Measurements from ENCODE around the gene ST3GAL3.
A peak's percentile ranks its signal among the peaks of the same experiment; 100 is the strongest.

The ST3GAL3 gene

DNA sequence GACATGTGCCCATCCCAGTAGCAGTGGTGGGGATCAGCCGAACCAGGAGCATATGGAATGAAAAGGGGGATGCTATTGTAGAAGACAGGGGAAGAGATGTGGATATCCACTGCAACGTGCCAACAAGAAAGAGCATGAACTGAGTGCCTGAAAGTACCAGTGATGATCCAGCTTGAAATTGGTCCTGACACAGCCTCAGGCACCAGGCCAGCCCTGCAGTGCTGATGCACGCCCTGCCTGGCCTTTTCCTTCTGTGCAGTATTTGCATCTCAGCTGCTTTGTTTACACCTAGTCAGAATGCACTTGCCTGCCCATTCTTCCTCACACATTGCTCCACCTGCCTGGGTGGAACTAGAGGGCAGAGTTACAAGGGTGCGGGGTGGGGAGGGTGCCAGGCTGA, 176.0 kb downstream of the ST3GAL3 start:
- no peak for DNase-seq (ENCODE audit: low read depth)
- H3K4me3 ChIP-seq (ENCODE audit: low read depth, low read length) = no peak overlapping the region

DNA sequence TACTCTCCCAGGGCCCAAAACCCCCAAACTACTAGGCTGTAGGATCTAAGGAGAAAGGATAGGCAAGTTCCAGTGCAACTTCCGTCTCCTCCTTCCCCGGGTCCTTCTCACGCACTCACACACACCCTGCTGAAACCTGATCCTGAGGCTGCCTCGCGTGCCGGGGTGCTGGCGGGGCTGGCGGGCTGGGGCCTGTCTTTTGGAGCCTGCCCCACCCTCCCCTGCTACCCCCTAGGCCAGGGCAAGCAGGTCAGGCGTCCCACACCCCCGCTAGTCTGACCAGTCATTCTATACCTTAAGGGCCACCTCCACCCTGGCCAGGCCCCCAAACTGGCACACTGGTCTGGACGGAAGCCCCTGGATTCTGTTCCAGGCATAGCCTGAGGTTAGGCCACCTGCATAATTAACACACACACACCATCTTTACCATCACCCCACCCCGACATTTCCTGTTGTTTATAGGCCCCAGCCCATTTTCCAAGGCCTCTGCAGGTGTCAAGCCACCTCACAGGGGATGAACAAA, 178.0 kb downstream of the ST3GAL3 start:
- DNase-seq (ENCODE audit: low read depth) = no peak
- H3K4me3 ChIP-seq (ENCODE audit: low read depth, low read length) = no peak overlapping the region

- no peak for DNase-seq (ENCODE audit: low read depth)
- H3K4me3 ChIP-seq (ENCODE audit: low read depth, low read length) = no peak overlapping the region
These were observed 180.4 kb downstream of the ST3GAL3 start for GRCh38 chr1:43887748-43888147.

- DNase-seq (ENCODE audit: low read depth) = no peak
- H3K4me3 ChIP-seq (ENCODE audit: low read depth, low read length) = no peak overlapping the region
These were observed 183.5 kb downstream of the ST3GAL3 start for GRCh38 chr1:43890815-43891214.

GRCh38 chr1:43893006-43893405, 185.7 kb downstream of the ST3GAL3 start:
- no peak overlapping the region for H3K4me3 ChIP-seq (ENCODE audit: low read depth, low read length)
- DNase-seq (ENCODE audit: low read depth) = peak; percentile 32

DNA sequence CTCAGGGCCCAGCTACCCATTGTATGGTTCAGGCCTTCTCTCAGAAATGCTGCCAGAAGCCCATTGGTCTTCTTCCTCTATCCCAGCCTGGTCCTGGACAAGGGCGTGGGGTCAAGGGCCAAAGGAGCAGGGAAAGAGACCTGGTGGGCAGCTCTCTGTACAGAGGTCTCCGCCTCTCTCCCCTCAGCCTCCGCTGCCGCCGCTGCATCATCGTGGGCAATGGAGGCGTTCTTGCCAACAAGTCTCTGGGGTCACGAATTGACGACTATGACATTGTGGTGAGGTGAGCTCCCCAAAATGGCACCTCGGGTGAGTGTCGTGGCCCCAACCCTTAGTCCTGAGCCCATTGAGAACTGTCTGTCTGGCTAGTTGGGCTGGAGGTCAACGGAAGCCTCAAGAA, 191.6 kb downstream of the ST3GAL3 start:
- no peak overlapping the region for H3K4me3 ChIP-seq (ENCODE audit: low read depth, low read length)
- DNase-seq (ENCODE audit: low read depth) = no peak

DNA sequence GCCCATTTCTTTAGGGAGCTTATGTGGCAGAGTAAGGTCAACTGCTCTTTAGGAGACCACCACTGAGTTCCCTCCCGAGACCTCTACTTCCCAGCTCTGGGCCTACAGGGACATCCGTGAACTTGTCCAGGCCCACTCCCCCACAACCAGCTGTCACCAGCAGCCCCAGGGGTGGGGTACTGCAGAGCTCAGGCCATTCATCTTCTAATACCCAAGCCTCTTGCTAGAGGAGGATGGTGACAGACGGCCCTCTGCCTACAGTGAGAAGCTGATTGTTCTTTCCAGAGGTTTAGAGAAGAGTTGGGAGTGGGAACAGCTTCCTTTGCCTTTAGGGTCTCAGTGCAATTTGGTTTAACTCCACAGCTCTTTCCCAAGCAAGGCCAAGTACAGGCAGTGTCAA, 193.1 kb downstream of the ST3GAL3 start:
- no peak overlapping the region for H3K4me3 ChIP-seq (ENCODE audit: low read depth, low read length)
- DNase-seq (ENCODE audit: low read depth) = no peak

- no peak for DNase-seq (ENCODE audit: low read depth)
- H3K4me3 ChIP-seq (ENCODE audit: low read depth, low read length) = no peak overlapping the region
These were observed 194.0 kb downstream of the ST3GAL3 start for GRCh38 chr1:43901196-43901961.

DNA sequence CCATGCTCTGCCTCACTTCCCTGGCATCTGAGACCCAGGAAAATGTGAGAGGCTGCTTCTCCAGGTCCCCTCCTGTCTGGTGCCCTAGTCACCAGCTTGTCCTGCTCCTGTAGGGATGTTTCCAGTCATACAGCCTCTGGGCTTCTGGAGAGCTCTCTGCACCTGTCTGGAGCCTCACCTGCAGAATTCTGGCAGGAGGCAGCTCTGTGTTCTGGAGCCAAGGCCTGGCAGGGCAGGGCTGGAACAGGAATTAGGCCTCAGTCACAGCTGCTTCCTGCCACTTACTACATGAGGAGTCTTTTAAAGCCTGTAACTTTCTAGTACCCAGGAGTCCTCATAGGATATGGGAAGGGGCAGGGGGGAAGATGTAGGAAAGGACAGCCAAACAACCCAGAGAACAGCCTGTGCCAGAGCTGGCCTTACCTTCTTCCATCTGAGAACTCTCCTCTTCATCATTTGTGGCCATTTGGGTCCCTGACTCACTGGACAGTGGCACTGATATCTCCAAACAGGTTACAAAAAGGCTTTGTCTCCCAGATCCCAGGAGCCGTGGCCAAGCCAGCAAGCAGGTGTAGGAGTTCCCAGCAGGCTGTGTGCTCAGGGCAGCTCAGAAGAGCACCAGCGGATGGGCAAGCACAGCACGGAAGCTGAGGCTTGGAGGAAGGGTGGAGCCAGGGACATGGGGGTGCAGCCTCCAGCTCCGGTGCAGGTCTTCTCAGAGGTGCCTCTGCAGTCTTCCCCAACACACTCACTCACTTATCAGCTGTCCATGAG, 194.9 kb downstream of the ST3GAL3 start:
- H3K4me3 ChIP-seq (ENCODE audit: low read depth, low read length) = no peak overlapping the region
- DNase-seq (ENCODE audit: low read depth) = no peak

DNA sequence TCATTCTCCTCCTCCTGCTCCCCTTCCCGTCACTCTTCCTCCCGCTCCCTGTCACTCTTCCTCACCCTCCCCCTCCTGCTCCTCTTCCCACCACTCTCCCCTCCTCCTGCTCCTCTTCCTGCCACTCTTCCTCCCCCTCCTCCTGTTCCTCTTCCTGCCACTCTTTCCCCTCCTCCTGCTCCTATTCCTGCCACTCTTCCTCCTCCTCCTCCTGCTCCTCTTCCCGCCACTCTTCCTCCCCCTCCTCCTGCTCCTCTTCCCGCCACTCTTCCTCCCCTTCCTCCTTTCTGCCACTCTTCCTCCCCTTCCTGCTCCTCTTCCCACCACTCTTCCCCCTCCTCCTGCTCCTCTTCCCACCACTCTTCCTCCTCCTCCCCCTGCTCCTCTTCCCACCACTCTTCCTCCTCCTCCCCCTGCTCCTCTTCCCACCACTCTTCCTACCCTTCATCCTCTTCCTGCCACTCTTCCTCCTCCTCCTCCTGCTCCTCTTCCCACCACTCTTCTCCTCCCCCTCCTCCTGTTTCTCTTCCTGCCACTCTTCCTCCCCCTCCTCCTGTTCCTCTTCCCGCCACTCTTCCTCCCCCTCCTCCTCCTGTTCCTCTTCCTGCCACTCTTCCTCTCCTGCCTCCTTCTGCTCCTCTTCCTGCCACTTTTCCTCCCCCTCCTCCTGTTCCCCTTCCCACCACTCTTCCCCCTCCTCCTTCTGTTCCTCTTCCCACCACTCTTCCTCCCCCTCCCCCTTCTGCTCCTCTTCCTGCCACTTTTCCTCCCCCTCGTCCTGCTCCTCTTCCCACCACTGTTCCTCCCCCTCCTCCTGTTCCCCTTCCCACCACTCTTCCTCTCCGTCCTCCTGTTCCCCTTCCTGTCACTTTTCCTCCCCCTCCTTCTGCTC, 197.6 kb downstream of the ST3GAL3 start:
- no peak for DNase-seq (ENCODE audit: low read depth)
- H3K4me3 ChIP-seq (ENCODE audit: low read depth, low read length) = no peak overlapping the region

DNA sequence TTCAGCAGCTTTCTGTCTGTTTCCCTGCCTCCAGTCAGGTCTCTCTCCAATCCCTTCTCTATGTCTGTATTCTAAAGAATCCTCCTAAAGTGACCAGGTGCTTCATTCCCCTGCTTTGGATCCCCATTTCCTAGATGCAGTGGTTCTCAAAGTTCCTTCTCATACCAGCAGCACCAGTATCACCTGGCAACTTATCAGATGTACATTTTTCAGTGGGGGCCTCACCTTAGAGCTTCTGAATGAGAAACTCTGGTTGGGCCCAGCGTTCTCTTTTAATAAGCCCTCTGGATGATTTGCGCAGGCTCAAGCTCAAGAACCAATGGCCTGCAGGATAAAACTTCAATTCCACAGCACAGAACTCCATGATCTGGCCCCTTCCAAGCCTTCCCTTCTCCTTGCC, 200.9 kb downstream of the ST3GAL3 start:
- no peak overlapping the region for H3K4me3 ChIP-seq (ENCODE audit: low read depth, low read length)
- DNase-seq (ENCODE audit: low read depth) = no peak

DNA sequence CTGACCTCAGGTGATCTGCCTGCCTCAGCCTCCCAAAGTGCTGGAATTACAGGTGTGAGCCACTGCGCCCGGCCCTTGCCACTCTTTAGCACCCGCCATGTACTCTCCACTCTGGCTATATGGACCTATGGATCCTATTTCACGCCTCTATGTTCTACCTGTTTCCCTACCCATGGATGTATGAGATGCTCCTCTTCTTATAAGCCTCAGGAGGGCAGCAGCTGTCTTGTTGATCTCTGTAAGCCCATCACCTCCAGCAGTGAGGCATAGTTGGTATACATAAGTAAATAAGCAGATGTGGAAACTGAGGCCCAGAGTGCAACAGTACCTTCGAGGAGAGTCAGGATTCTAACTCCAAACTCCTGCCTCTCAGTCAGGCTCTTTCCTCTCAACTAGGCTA, 201.5 kb downstream of the ST3GAL3 start:
- H3K4me3 ChIP-seq (ENCODE audit: low read depth, low read length) = no peak overlapping the region
- no peak for DNase-seq (ENCODE audit: low read depth)

GRCh38 chr1:43910343-43910742, 203.0 kb downstream of the ST3GAL3 start:
- no peak overlapping the region for H3K4me3 ChIP-seq (ENCODE audit: low read depth, low read length)
- DNase-seq (ENCODE audit: low read depth) = no peak

GRCh38 chr1:43912607-43913006, 205.3 kb downstream of the ST3GAL3 start:
- no peak for DNase-seq (ENCODE audit: low read depth)
- H3K4me3 ChIP-seq (ENCODE audit: low read depth, low read length) = no peak overlapping the region

GRCh38 chr1:43913051-43913501, 205.7 kb downstream of the ST3GAL3 start:
- H3K4me3 ChIP-seq (ENCODE audit: low read depth, low read length) = no peak overlapping the region
- no peak for DNase-seq (ENCODE audit: low read depth)

DNA sequence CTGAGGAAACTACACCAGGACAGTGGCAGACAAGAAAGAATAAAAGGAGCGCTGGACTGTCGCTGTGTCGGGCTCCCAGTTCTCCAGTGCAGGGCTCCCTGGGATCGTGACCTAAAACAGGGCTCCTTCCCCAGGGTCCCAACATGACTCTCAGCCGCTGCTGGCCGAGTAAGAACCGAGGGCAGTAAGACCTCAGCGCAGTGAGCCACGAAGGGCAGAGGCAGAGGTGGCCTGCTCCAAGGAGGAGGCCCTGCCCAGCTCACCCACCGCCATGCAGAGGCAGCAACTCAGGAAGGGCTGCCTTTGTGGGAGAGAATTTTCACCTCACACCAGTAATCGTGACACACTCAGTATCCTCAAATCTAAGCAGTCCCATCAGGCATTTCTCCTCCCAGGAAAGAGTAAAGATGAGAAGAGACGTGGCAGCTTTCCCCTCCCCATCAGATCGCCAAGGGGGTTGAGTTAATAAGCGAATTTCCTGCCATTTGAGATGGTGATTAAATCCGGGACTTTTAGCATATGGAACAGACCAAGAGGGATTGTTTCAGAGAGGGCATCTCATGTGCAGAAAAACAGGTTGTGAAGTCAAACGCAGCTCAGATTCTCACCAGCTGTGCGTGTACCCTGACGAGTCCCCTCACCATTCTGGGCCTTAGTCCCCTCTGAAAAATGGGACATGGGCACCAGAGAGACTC, 206.5 kb downstream of the ST3GAL3 start:
- no peak for DNase-seq (ENCODE audit: low read depth)
- H3K4me3 ChIP-seq (ENCODE audit: low read depth, low read length) = no peak overlapping the region

- no peak overlapping the region for H3K4me3 ChIP-seq (ENCODE audit: low read depth, low read length)
- DNase-seq (ENCODE audit: low read depth) = no peak
These were observed 207.5 kb downstream of the ST3GAL3 start for GRCh38 chr1:43914576-43915525.

DNA sequence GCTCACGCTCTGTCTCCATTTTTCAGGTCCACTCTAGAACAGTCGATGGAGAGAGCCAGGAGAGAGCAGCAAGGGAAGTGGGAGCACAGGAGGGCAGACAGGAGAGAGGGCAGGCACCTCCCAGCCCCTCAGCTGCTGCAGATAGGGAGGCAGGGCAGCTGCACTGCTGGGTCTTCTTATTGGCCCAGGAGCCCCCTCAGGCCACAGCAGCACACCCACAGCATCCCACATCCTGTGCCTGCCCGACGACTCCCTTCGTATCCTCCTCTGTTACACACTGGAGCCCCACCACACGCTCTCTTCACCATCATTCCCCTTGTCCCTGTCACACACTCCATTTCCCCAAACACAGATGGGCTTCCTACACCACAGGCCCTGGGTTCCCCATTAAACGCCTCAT, 212.6 kb downstream of the ST3GAL3 start:
- no peak overlapping the region for H3K4me3 ChIP-seq (ENCODE audit: low read depth, low read length)
- DNase-seq (ENCODE audit: low read depth) = no peak

All from skeletal muscle cell (primary cell).